Common myeloid progenitor, CD34-positive (primary cell): ENCODE measurements around the gene STAG1.
"Not testable (repeated sequence)": the region's sequence is repeated elsewhere in the genome, so short reads cannot be mapped to it uniquely, and the experiment has no call there.

ENCODE experiments used
- CTCF ChIA-PET: fragments of 350-600 bp; sonication (Branson Sonifier 250); formaldehyde crosslinking; loops from one replicate; lab custom pipeline; 2021; ENCODE audit warnings: antibody characterized with exemption; lab: Charles Lee
- POLR2A ChIA-PET: fragments of 350-600 bp; sonication (Branson Sonifier 250); formaldehyde crosslinking; loops from one replicate; lab custom pipeline; 2021; ENCODE audit warnings: antibody characterized with exemption; lab: Charles Lee
- DNase-seq, 3 donors: peaks; one replicate each; pipeline versions ENCODE4 v3.0.0 to v3.0.0-alpha.2; 2013
- H3K27ac ChIP-seq, 2 experiments: 1 replicate in 1 of 2; 2 replicates in 1 of 2; pipeline ENCODE4 v1.7.0; 2013; ENCODE audit warnings: inconsistent platforms in 2 of 2, low read length in 2 of 2, mild to moderate bottlenecking in 2 of 2, low read depth in 1 of 2, moderate library complexity in 1 of 2; ENCODE audit not compliant: severe bottlenecking in 2 of 2, insufficient read depth in 1 of 2, poor library complexity in 1 of 2
- H3K27me3 ChIP-seq, 5 experiments: replicated peaks in 2 of 5; 1 replicate in 3 of 5; 2 replicates in 2 of 5; pipeline versions ENCODE4 v1.6.1 to v1.7.0; 2013; ENCODE audit warnings: low read length in 4 of 5, mild to moderate bottlenecking in 2 of 5, moderate library complexity in 2 of 5, inconsistent platforms in 1 of 5; ENCODE audit not compliant: insufficient read depth in 5 of 5, control insufficient read depth in 4 of 5
- H3K36me3 ChIP-seq, 4 experiments: 1 replicate in 2 of 4; 2 replicates in 2 of 4; pipeline versions ENCODE4 v1.6.1 to v1.7.0; 2013; ENCODE audit warnings: low read length in 3 of 4, control low read depth in 1 of 4, mild to moderate bottlenecking in 1 of 4; ENCODE audit not compliant: control insufficient read depth in 4 of 4, insufficient read depth in 4 of 4
- H3K4me1 ChIP-seq, 4 experiments: 1 replicate in 3 of 4; 2 replicates in 1 of 4; pipeline versions ENCODE4 v1.6.1 to v1.7.1; 2013; ENCODE audit warnings: low read length in 3 of 4, mild to moderate bottlenecking in 3 of 4, control low read depth in 1 of 4, inconsistent platforms in 1 of 4, moderate library complexity in 1 of 4; ENCODE audit not compliant: control insufficient read depth in 4 of 4, insufficient read depth in 4 of 4; ENCODE audit errors: control extremely low read depth in 1 of 4
- H3K4me3 ChIP-seq, 7 experiments: 1 replicate in 4 of 7; 2 replicates in 3 of 7; pipeline versions ENCODE4 v1.5.1 to v1.7.0; 2013; ENCODE audit warnings: mild to moderate bottlenecking in 7 of 7, low read length in 6 of 7, moderate library complexity in 6 of 7, inconsistent platforms in 2 of 7, low read depth in 2 of 7, control low read depth in 1 of 7; ENCODE audit not compliant: insufficient read depth in 4 of 7, control insufficient read depth in 1 of 7; ENCODE audit errors: extremely low read depth in 1 of 7
- H3K9me3 ChIP-seq, 5 experiments: 1 replicate in 4 of 5; 2 replicates in 1 of 5; pipeline versions ENCODE4 v1.6.1 to v1.7.1; 2013; ENCODE audit warnings: low read length in 4 of 5, mild to moderate bottlenecking in 2 of 5, inconsistent platforms in 1 of 5, low read depth in 1 of 5, moderate library complexity in 1 of 5; ENCODE audit not compliant: control insufficient read depth in 4 of 5, insufficient read depth in 2 of 5; ENCODE audit errors: control extremely low read depth in 1 of 5
- WGBS: methylation state at CpG from one replicate; pipeline ENCODE4 v1.1.5; 2013; ENCODE audit not compliant: insufficient coverage; 5-methylcytosine and 5-hydroxymethylcytosine counted together

STAG1 gene

DNA sequence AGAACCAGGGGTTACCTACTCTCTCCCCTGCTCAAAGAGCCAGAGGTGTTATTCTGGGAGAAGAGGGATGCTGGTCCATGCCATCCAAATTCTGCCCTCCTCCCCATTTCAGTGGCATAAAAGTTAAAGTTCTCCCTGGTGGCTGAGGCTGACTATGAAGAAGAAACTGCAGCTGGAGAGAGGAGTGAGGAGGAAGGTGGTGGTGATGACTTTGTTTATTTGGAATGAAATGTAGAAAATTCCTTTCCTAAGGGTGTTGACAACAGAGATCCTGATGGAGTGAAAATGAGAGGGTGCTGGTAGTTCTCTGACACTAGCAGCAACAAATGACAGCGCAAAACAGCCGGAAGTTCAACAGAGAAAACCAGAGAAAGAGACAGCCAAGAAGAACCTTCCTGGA, 401.6 kb downstream of the STAG1 start:
- no CpG with 5 or more reads among the region's 2 CpGs for WGBS
- Histone ChIP-seq H3K36me3 (peaks cover 8 to 28% (median 9%) of the 10 kb centered on the region in 4 experiments), H3K27ac (no peak overlapping the region), H3K9me3 (peaks cover 0 to 4% (median 0%) of the 10 kb centered on the region in 5 experiments), H3K27me3 (no peaks in the 10 kb centered on the region), H3K4me3 (no peak overlapping the region), H3K4me1 (no peaks in the 10 kb centered on the region)
- POLR2A ChIA-PET: no interaction called here
- CTCF ChIA-PET: interaction anchor here (2.6 kb wide), 1 partner anchor 10 kb away, joined by 7 read pairs; no protein-coding TSS in a partner anchor
- no peak for DNase-seq

DNA sequence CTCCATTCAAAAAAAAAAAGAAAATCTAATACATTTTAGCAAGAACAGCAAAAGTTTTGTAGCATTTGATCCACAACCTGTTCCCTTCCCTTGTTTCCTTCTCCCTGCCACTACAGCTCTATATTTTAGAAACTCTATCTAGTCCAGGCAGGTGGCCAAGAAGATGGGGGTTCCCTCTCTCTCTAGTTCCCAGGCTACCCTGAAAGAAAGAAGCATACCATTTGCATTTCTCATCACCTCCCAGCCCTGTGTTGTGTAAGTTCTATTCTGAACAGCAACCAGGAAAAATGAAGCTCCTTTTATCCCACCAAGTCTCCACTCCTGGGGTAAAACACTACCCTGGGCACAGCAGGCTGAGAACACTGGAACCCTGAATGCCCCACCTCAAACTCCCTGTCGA, 402.0 kb downstream of the STAG1 start:
- CTCF ChIA-PET: no interaction called here
- Histone ChIP-seq H3K27ac (no peak overlapping the region), H3K27me3 (no peaks in the 10 kb centered on the region), H3K36me3 (peaks cover 5 to 25% (median 8%) of the 10 kb centered on the region in 4 experiments), H3K4me3 (no peak overlapping the region), H3K9me3 (no peaks in the 10 kb centered on the region), H3K4me1 (no peaks in the 10 kb centered on the region)
- no CpG with 5 or more reads among the region's 1 CpG for WGBS
- no peak for DNase-seq
- POLR2A ChIA-PET: no interaction called here

DNA sequence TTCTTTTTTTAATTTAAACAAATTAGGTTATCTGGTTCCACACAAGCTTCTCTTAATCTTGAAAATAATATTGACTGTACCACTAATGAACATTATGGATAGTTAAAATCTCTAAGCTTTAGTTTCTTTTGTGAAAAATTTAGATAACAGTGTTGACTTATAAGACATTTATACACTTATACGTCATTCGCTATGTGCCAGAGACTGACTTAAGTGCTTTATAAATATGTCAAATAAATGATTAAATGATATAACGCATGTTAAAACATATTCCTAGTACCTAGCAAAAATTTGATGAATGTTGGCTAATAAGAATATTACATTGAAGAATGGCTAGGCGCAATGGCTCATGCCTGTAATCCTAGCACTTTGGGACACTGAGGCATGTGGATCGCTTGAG, 405.7 kb downstream of the STAG1 start:
- WGBS: 94% methylated on average over 2 of the region's 5 CpGs
- CTCF ChIA-PET: interaction anchor here (1.1 to 1.7 kb wide), 2 partner anchors 9 to 15 kb away, joined by 3 to 5 read pairs; no protein-coding TSS in a partner anchor

DNA sequence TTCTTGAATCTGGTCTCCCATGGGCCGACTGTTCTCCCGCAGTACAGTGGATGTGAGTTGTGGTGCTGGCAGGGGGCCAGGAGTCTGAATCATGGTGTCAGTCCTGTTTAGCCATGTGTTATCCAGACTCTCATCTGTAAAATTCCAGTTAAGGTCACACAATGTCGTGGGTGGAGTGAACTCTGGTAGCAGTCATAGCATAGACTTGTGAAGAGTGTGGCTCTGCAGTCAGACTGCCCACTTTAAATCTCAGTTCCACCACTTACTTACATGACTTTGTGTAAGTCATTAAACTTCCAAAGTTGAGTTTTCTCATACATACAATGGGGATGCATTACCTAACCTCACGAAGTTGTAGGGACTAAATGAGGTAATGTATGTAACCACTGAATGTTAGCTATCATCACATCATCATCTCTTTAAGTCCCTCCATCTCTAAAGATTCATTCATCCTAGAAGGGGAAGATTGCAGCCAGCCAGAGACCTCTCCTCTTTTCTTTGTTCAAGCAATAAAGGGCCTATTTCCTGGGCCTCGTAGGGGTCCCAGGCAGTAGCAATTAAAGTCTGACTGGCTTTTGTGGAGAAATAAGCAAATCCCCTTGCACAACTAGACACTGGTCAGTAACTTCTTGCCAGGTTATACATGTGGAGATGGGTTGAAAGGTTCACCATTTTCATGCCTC, 408.2 kb downstream of the STAG1 start:
- no peak for DNase-seq
- ChIA-PET CTCF (no interaction called here), POLR2A (no interaction called here)

More for the DNA sequence above, 405.7 kb downstream of the STAG1 start:
- Histone ChIP-seq H3K27me3 (no peaks in the 10 kb centered on the region), H3K4me3 (no peak overlapping the region), H3K27ac (no peak overlapping the region), H3K9me3 (no peaks in the 10 kb centered on the region), H3K4me1 (no peaks in the 10 kb centered on the region), H3K36me3 (peaks cover 1 to 40% (median 18%) of the 10 kb centered on the region in 4 experiments)
- no peak for DNase-seq
- POLR2A ChIA-PET: no interaction called here

DNA sequence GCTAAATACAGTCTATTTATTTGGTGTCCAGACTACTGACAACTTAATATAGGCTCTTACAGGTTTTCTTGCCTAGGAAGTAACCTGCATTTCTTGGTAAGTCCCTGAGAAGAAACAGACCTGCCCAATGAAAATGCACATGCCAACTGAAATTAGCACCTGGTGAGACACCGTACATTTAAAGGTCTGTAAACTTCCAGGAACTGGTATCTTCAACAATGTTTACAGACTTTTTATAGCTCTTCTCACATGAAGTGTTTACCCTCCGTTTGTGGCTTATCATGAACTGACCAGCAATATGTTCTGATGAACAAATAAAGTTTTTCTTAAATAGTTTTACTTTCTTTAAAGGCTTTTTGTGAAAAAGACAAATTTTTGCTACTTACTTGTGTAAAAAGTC, 408.7 kb downstream of the STAG1 start:
- Histone ChIP-seq H3K9me3 (no peaks in the 10 kb centered on the region), H3K27ac (no peak overlapping the region), H3K4me1 (no peaks in the 10 kb centered on the region), H3K36me3 (peaks cover 3 to 44% (median 18%) of the 10 kb centered on the region in 4 experiments), H3K27me3 (no peaks in the 10 kb centered on the region), H3K4me3 (no peak overlapping the region)
- 100% methylated on average over 1 of the region's 2 CpGs for WGBS
- ChIA-PET POLR2A (no interaction called here), CTCF (interaction anchor here (0.7 kb wide), 1 partner anchor 267 kb away, joined by 3 read pairs; no protein-coding TSS in a partner anchor)
- DNase-seq: no peak

More for the DNA sequence above, 408.2 kb downstream of the STAG1 start:
- no peaks in the 10 kb centered on the region for H3K9me3 ChIP-seq
- H3K36me3 ChIP-seq: peaks cover 3 to 47% (median 19%) of the 10 kb centered on the region in 4 experiments
- H3K27ac ChIP-seq: no peak overlapping the region
- WGBS: 100% methylated on average over 2 of the region's 5 CpGs
- no peaks in the 10 kb centered on the region for H3K4me1 ChIP-seq
- no peak overlapping the region for H3K4me3 ChIP-seq
- no peaks in the 10 kb centered on the region for H3K27me3 ChIP-seq

DNA sequence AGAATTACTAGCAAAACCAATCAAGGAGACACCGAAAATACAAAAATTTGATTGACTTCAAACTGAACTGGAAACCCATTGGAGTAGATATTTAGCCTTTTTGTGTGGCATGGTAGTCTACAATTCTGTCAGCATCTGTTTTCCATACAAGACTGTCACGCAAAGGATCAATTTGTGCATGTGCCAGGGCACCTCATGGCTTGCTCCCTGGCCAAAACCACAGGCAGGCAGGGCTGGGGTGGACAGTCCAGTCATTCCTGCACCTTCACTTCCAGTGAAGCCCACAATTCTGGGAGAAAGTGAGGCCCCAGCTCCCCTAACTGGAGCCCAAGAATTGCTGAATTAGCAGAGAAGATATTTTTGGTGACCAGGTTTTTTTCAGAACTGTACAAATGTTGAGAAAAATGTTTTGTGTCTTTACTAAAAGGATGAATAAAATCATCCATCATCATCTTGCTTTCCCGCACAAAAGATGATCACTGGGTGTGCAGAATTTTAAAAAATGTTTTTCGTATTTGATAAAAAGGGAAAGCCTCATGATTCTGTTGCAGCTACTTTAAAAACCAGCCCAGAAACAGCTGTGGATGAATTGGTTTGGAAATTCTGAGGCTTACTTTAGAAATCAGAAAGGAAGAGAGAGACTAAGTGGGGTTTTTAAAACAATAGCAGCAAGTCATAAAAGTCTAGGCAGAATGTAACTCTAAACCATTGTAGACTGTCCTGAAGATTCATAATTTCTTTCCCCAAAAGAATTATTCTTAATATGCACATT, 415.7 kb downstream of the STAG1 start:
- Histone ChIP-seq H3K36me3 (peaks cover 9 to 56% (median 33%) of the 10 kb centered on the region in 4 experiments), H3K4me1 (no peaks in the 10 kb centered on the region), H3K27ac (no peak overlapping the region), H3K9me3 (no peaks in the 10 kb centered on the region), H3K4me3 (no peak overlapping the region), H3K27me3 (no peaks in the 10 kb centered on the region)
- WGBS: 97% methylated on average over 3 of the region's 4 CpGs
- POLR2A ChIA-PET: no interaction called here
- no peak for DNase-seq
- CTCF ChIA-PET: interaction anchor here (1.8 kb wide), 1 partner anchor 8 kb away, joined by 10 read pairs; no protein-coding TSS in a partner anchor

DNA sequence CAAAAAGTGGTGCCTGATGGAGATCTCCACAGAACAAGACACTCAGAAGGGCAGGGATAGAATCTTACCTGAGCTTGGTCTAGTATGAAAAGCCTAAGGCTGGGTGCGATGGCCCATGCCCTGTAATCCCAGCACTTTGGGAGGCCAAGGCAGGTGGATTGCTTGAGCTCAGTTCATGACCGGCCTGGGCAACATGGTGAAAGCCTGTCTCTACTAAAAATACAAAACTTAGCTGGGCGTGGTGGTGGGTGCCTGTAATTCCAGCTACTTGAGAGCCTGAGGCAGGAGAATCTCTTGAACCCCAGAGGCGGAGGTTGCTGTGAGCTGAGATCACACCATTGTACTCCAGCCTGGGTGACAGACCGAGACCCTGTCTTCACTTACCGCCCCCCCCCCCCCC, 417.5 kb downstream of the STAG1 start:
- POLR2A ChIA-PET, DNase-seq, H3K9me3 ChIP-seq, H3K27me3 ChIP-seq, H3K4me1 ChIP-seq, H3K4me3 ChIP-seq, H3K27ac ChIP-seq: not testable (repeated sequence)
- WGBS: 100% methylated on average over 4 of the region's 6 CpGs
- H3K36me3 ChIP-seq: peaks cover 11 to 56% (median 26%) of the 10 kb centered on the region in 4 experiments
- CTCF ChIA-PET: interaction anchor here (0.6 kb wide), 1 partner anchor 285 kb away, joined by 4 read pairs; no protein-coding TSS in a partner anchor
